Activated CD4-positive, alpha-beta T cell treated with anti-CD3 and anti-CD28 coated beads, Interleukin-2, amount 10 ng/mL, durations not matched to agents 24 days and 14 days (primary cell): ENCODE data around the gene SLC45A1. TPM values are rescaled to one million over a fixed set of nuclear protein-coding genes. Genes with fewer than 3 reads are reported as not detected.

ENCODE experiments used
- DNase-seq: peaks from one replicate; pipeline ENCODE4 v3.0.0; 2022
- H3K27ac Mint-ChIP-seq: one replicate; pipeline ENCODE4 v1.8.0; 2022; ENCODE audit warnings: mild to moderate bottlenecking, mixed read lengths
- H3K27me3 Mint-ChIP-seq: one replicate; pipeline ENCODE4 v1.8.0; 2022; ENCODE audit warnings: mixed read lengths
- H3K36me3 Mint-ChIP-seq: one replicate; pipeline ENCODE4 v1.8.0; 2022; ENCODE audit warnings: low read depth, mild to moderate bottlenecking, mixed read lengths
- H3K4me1 Mint-ChIP-seq: one replicate; pipeline ENCODE4 v1.8.0; 2021; ENCODE audit warnings: mixed read lengths
- H3K4me3 Mint-ChIP-seq: one replicate; pipeline ENCODE4 v1.8.0; 2022; ENCODE audit warnings: mild to moderate bottlenecking, moderate library complexity, mixed read lengths
- H3K9me3 Mint-ChIP-seq: one replicate; pipeline ENCODE4 v1.8.0; 2021; ENCODE audit warnings: mixed read lengths
- intact Hi-C: fragments of 100-400 bp; cut with micrococcal nuclease; formaldehyde crosslinking; loops from one replicate; pipeline ENCODE4 v1.15.1; 2023
- total RNA-seq: library from RNA; stranded (reverse); gene quantifications from 2 replicates; pipeline ENCODE4 v1.2.3, GENCODE V29; 2022

Gene SLC45A1
- total RNA-seq, 1 donor from 2014 or later: 0.12 TPM

DNA sequence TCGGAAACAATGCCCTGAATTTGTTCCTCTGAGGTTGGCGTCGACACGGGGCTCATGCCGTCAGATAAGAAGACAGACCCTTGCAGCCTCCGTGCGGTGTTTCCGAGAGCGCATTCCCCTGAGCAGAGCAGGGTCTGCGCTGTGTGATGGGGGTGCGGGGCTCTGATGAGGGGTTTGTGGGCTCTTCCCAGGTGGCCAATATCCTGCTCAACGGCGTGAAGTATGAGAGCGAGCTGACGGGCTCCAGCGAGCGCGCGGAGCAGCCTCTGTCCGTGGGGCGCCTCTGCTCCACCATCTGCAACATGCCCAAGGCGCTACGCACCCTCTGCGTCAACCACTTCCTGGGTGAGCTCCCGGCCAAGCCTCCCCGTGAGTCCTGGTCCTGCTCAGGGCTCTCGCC, 17.3 kb downstream of the SLC45A1 start:
- no peaks in the 10 kb centered on the region for H3K36me3 Mint-ChIP-seq
- intact Hi-C loops: no loop called here
- no peak overlapping the region for H3K27ac Mint-ChIP-seq

GRCh38 chr1:8337776-8338525, 20.0 kb downstream of the SLC45A1 start:
- H3K4me3 Mint-ChIP-seq: no peak overlapping the region
- no peak overlapping the region for H3K27ac Mint-ChIP-seq
- H3K4me1 Mint-ChIP-seq: no peaks in the 10 kb centered on the region
- no peak for DNase-seq
- no peaks in the 10 kb centered on the region for H3K9me3 Mint-ChIP-seq
- H3K27me3 Mint-ChIP-seq: no peaks in the 10 kb centered on the region
- intact Hi-C loops: no loop called here
- no peaks in the 10 kb centered on the region for H3K36me3 Mint-ChIP-seq

More for the DNA sequence above, 17.3 kb downstream of the SLC45A1 start:
- no peaks in the 10 kb centered on the region for H3K27me3 Mint-ChIP-seq
- H3K9me3 Mint-ChIP-seq: no peaks in the 10 kb centered on the region
- no peak overlapping the region for H3K4me3 Mint-ChIP-seq
- no peaks in the 10 kb centered on the region for H3K4me1 Mint-ChIP-seq
- DNase-seq: no peak

DNA sequence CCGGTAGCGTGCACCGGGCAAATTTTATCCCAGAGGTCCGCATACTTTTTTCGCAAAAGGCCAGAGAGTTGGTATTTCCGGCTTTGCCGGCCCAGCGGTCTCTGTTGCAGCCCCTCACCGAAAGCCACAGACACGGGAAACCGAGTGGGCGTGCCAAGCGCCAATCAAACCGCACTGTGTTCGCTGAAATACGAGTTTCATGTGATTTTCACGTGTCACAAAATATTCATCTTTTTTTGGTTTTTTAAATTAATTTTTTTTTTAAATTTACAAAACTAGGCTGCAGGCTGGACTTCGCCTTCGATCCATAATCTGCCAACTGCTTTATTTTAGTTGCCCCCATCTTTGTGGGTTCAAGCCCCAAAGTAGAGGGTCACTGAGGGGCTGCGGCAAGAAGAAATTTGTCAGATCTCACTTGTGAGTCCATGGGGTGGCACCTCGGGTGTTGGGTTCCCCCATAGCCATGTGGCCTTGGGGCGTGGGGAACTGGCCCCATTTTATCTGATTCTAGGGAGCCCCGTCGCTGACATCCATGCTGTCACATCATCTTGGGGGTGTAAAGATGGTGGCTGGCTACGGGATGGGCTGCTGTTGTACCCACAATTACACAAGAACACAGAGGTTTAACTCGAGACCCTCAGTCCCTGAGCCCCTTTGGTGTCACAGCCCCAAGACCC, 20.8 kb downstream of the SLC45A1 start:
- H3K27me3 Mint-ChIP-seq: no peaks in the 10 kb centered on the region
- H3K4me1 Mint-ChIP-seq: no peaks in the 10 kb centered on the region
- no peaks in the 10 kb centered on the region for H3K9me3 Mint-ChIP-seq
- H3K36me3 Mint-ChIP-seq: no peaks in the 10 kb centered on the region
- intact Hi-C loops: no loop called here
- H3K4me3 Mint-ChIP-seq: no peak overlapping the region
- DNase-seq: no peak
- H3K27ac Mint-ChIP-seq: no peak overlapping the region

DNA sequence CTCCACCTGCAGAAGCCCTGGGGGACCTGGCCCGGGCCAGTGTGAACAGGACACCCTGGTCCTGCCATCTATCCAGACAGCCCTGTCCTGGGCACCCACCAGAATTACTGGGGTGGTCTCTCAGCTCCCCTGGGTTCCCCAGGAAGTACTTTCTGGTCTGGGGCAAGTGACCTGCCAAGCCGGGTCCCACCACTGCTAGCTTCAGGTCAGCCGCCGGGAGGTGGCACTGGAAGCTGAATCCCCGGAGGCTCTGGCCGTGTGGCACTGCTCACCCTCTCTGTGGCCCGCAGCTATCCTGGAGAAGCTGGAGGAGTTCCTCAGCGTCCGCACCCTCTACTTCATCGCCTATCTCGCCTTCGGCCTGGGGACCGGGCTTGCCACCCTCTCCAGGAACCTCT, 21.3 kb downstream of the SLC45A1 start:
- DNase-seq: no peak
- no peaks in the 10 kb centered on the region for H3K36me3 Mint-ChIP-seq
- H3K27me3 Mint-ChIP-seq: no peaks in the 10 kb centered on the region
- intact Hi-C loops: no loop called here
- no peaks in the 10 kb centered on the region for H3K4me1 Mint-ChIP-seq
- H3K9me3 Mint-ChIP-seq: no peaks in the 10 kb centered on the region
- no peak overlapping the region for H3K4me3 Mint-ChIP-seq
- H3K27ac Mint-ChIP-seq: no peak overlapping the region

- Mint-ChIP-seq H3K4me1 (no peaks in the 10 kb centered on the region), H3K4me3 (no peak overlapping the region)
- intact Hi-C loops: no loop called here
These were observed 22.5 kb downstream of the SLC45A1 start for GRCh38 chr1:8340448-8340847.

DNA sequence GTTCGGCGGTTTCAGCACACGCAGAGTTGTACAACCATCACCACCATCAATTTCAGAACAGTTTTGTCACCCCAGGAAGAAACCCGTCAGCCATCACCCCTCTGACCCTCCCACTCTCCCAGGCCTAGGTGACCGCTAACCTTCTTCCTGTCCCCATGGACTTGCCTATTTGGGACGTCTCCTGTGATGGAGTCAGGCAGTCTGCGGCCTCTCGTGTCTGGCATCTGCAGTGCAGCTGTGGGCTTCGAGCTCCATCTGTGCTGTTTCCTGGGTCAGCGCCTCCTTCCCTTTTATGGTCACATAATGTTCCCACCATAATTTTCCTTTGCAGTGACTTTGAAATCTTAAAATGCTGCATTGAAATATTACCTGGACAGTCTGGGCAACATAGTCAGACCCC, 24.4 kb downstream of the SLC45A1 start:
- intact Hi-C loops: no loop called here
- Mint-ChIP-seq H3K4me3 (no peak overlapping the region), H3K27ac (no peak overlapping the region), H3K4me1 (no peaks in the 10 kb centered on the region), H3K36me3 (no peaks in the 10 kb centered on the region), H3K27me3 (no peaks in the 10 kb centered on the region), H3K9me3 (no peaks in the 10 kb centered on the region)
- DNase-seq: no peak

More at GRCh38 chr1:8340448-8340847, 22.5 kb downstream of the SLC45A1 start:
- Mint-ChIP-seq H3K27ac (no peak overlapping the region), H3K36me3 (no peaks in the 10 kb centered on the region), H3K9me3 (no peaks in the 10 kb centered on the region), H3K27me3 (no peaks in the 10 kb centered on the region)
- no peak for DNase-seq

GRCh38 chr1:8343044-8343443, 25.1 kb downstream of the SLC45A1 start:
- no peaks in the 10 kb centered on the region for H3K27me3 Mint-ChIP-seq
- no peaks in the 10 kb centered on the region for H3K4me1 Mint-ChIP-seq
- DNase-seq: no peak
- H3K27ac Mint-ChIP-seq: no peak overlapping the region
- no peak overlapping the region for H3K4me3 Mint-ChIP-seq
- intact Hi-C loops: no loop called here
- H3K36me3 Mint-ChIP-seq: no peaks in the 10 kb centered on the region
- no peaks in the 10 kb centered on the region for H3K9me3 Mint-ChIP-seq

DNA sequence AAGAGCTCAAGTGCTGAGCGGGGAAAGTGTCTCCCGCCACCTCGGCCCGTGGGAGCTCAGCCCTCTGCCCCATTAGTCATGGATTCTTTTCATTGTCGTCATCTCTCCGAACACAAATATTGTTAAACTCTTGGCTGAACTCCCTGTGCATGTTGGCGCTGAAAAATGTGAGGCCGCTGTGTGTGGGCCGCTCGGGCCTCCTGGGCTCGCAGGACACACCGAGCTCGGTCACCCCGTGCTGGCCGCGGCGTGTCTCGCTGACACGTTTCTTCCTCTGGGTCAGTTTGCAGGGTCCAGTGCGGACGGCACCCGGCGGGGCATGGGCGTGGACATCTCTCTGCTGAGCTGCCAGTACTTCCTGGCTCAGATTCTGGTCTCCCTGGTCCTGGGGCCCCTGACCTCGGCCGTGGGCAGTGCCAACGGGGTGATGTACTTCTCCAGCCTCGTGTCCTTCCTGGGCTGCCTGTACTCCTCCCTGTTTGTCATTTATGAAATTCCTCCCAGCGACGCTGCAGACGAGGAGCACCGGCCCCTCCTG, 25.6 kb downstream of the SLC45A1 start:
- no peak for DNase-seq
- intact Hi-C loops: no loop called here
- H3K4me3 Mint-ChIP-seq: no peak overlapping the region
- no peaks in the 10 kb centered on the region for H3K4me1 Mint-ChIP-seq
- H3K27ac Mint-ChIP-seq: no peak overlapping the region
- H3K27me3 Mint-ChIP-seq: no peaks in the 10 kb centered on the region
- no peaks in the 10 kb centered on the region for H3K36me3 Mint-ChIP-seq
- H3K9me3 Mint-ChIP-seq: no peaks in the 10 kb centered on the region

DNA sequence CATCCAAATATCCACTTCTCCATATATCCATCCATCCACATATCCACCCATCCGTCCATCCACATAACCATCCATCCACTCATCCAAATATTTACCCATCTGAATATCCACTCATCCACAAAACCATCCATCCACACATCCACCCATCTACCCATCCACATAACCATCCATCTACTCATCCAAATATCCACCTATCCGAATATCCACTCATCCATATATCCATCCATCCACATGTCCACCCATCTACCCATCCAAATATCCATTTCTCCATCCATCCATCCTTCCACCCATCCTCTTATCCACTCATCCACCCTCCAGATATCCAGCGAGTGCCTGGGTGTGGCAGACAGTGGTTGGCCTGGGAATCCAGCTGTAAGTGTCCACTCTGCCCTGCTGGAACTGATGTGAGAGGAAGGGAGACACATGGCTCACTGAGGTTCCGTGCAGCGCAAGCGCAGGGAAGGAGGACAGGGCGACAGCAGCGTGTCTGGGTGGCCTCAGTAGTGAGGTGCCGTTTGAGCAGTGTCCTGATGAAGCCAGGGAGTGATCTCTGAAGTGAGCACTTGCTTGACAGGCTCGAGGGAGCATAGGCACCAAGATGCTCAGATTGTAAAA, 27.1 kb downstream of the SLC45A1 start:
- DNase-seq: no peak
- no peak overlapping the region for H3K27ac Mint-ChIP-seq
- H3K4me1 Mint-ChIP-seq: no peaks in the 10 kb centered on the region
- intact Hi-C loops: no loop called here
- H3K9me3 Mint-ChIP-seq: no peaks in the 10 kb centered on the region
- no peak overlapping the region for H3K4me3 Mint-ChIP-seq
- H3K27me3 Mint-ChIP-seq: no peaks in the 10 kb centered on the region
- no peaks in the 10 kb centered on the region for H3K36me3 Mint-ChIP-seq

DNA sequence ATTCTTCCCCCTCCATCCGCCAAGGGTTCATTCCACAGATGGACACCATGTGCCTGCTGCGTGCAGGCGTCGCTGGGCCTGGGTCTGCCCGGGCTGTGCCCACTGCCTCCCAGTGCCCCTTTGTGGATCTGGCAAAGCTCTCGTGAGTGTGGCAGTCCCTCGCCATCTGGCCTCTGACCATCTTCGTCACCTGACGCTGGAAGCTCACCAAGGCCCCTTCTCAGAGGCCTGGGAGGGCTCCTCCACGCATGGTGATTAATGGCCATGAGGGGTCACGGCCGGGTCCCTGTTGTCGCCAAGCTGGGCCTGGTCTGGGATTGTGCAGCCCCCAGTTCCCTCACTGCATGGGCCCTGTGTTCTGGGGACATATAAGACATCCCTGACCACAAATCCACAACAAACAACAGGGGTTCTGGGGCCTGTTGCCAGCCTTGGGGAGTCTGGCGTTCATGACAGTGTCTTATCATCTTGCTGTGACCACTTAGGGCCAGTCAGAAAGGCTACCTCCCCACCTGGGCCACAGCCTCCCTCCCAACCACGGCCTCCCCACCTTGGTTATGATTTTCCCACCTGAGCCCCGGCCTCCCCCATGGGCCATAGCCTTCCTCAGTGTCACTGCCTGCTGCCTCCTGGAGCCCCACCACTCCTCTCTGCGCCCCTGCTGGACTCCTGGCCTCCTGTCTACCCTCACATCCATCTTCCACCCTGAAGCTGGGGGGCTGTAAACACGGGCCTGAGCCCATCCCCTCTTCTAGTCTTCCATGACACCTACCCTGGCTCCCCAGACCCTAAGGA, 27.9 kb downstream of the SLC45A1 start:
- no peak overlapping the region for H3K4me3 Mint-ChIP-seq
- H3K36me3 Mint-ChIP-seq: no peaks in the 10 kb centered on the region
- H3K27me3 Mint-ChIP-seq: no peaks in the 10 kb centered on the region
- no peaks in the 10 kb centered on the region for H3K4me1 Mint-ChIP-seq
- H3K9me3 Mint-ChIP-seq: no peaks in the 10 kb centered on the region
- no peak for DNase-seq
- intact Hi-C loops: no loop called here
- no peak overlapping the region for H3K27ac Mint-ChIP-seq

DNA sequence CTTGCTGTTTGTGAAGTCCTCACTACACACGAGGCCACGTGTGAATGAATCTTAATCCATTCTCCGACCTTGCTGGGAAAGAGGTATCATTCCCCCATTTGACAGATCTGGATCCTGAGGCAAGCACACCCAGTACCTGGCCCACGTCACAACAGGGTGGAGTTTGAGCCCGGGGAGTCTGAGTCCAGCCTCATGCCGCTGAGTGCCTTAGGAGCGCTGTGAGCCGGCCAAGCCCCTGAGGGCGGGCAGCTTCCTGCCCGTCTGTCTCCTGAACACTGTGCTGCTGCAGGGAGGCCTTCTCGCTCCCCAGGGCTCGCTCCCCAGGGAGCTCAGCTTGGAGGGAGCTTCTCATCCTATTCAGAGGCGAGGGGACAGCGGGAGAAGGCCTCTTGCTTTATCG, 29.7 kb downstream of the SLC45A1 start:
- no peak overlapping the region for H3K27ac Mint-ChIP-seq
- intact Hi-C loops: loop anchor here (2.0 kb wide), 1 partner anchor 29 kb away; the partner anchor contains the start of gene SLC45A1
- no peak overlapping the region for H3K4me3 Mint-ChIP-seq
- H3K36me3 Mint-ChIP-seq: no peaks in the 10 kb centered on the region
- no peaks in the 10 kb centered on the region for H3K9me3 Mint-ChIP-seq
- no peaks in the 10 kb centered on the region for H3K27me3 Mint-ChIP-seq
- DNase-seq: no peak
- H3K4me1 Mint-ChIP-seq: no peaks in the 10 kb centered on the region

DNA sequence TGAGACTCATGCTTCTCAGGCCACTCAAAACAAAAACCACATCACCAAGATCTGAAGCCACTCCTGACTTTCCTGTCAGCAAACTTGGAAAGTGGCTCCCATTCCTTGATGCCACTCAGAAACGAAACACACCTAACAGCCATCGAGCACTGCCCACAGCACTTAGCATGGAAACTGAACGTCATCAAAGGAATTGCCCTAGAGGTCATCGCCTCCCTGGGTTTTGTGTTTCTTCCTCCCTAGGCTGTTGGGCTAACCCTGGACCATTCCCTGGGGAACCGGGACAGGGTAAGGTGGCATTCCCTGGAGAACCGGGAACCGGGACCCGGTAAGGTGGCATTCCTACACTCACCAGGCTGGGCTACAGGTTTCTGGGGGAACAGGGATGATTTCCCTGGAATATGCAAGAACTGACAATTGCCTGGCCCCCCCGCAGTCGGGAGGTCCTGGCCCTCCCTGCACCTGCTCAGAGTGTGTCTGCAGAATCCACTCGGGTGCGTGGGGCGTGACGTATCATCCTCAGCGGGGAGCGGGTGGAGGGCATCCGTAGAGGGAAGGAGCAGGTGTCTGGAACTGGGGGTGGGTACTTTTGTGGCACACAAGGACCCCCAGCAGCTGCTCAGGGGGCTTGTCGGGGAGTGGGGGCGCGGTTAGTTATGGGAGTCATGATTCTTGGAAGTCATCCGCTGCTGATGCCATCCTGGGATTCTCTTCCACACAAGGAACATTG, 30.3 kb downstream of the SLC45A1 start:
- H3K27ac Mint-ChIP-seq: no peak overlapping the region
- intact Hi-C loops: loop anchor here (2.0 kb wide), 1 partner anchor 29 kb away; the partner anchor contains the start of gene SLC45A1

More for the DNA sequence above, 30.3 kb downstream of the SLC45A1 start:
- no peak overlapping the region for H3K4me3 Mint-ChIP-seq
- no peaks in the 10 kb centered on the region for H3K27me3 Mint-ChIP-seq
- peaks cover under 1% of the 10 kb centered on the region for H3K36me3 Mint-ChIP-seq
- no peak for DNase-seq
- no peaks in the 10 kb centered on the region for H3K9me3 Mint-ChIP-seq
- H3K4me1 Mint-ChIP-seq: no peaks in the 10 kb centered on the region
